Stimulated activated CD4-positive, alpha-beta T cell treated with anti-CD3 and anti-CD28 coated beads, Interleukin-1b, Interleukin-23, amount 100 ng/mL, for 1 hour (primary cell): ENCODE measurements around the gene SMARCA2.
A peak's percentile ranks its signal among the peaks of the same experiment; 100 is the strongest.

Experiments
- DNase-seq, 2 donors: peaks; one replicate each; pipeline ENCODE4 v3.0.0-alpha.2; 2020; ENCODE audit warnings: low read depth in 2 of 2

Gene SMARCA2

DNA sequence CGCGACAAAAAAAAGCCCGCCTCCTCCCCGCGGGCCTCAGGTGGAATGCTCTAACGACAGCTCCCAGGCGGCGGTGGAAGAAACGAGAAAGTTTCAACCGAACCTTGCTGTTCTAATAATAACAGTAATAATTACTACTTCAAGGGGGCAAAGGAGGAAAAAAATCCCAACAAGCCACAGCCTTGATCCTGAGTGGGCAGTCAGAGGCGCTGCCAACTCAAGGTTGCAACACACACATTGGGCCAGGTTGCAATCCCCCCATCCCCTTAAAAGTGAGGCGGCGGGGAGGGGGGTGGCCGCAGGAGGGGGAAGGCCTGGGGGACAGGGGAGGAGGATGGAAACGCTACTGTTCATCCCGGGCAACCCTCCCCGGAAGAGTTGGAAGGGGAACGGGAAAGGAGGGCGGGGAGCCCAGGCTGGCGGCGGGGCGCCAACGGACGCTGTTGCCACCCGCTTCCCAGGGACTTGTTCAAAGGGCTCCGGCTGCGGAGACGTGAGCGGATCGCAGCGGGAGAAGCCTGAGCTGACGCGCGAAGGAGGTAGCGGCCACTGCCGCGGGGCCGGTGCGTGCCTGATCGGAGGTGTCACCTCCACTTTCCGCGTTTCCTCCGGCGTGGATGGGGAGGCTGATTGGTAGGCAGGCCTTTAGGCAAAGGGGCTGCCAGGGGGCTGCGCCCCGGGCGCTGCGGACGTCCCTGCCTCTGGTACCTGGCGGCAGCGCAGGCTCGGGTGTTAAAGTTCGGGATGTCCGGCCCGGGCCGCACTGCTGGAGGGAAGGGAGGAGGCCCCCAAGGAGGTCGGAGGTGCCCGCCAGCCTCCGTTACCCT, 647 bp downstream of the SMARCA2 start:
- DNase-seq, result peak in 1 of 2 donors; percentile 18

DNA sequence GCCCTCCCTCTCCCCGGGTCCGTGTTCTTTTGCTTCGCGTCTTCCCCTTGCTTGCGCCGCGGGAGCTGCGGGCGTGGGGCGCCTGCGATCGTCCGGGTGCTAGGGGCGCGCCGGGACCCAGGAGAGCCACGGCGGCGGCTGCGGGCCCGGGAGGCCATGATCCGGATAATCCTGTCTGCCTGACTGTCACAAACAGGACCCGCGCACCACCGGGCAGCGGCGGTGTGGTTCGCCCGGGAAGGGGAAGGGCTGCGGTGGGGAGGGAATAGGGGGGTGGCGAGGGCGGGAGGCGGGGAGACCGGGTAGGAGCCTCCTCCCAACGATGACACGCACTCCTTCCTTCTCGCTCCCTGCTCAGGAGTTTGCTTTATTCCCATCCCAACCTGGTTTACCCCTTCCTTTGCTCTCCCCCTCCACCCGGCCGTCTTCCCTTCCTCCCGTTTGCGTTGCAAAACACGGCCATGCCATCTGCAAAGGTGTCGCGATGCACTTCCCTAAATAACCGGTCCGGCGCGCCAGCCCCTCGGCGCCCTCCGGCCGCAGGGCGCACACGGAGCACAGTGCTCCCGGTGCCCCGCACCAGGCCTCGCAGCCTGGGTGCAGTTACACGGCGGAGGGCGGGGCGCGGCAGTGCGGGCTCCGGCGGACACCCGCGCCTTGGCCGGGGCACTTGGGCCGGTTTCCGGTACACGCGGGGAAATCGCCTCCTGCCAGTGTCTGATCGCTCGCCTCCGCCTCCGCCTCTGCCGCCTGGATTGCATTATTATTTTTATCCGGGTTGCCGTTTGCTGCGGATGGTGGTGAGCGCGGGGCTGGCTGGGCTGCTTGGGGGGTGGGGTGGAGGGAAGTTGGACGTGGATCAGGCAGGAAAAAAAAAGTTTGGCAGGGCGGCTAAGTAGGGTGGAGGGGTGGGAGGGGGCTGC, 1.5 kb downstream of the SMARCA2 start:
- peak in 1 of 2 donors; percentile 33 for DNase-seq

DNA sequence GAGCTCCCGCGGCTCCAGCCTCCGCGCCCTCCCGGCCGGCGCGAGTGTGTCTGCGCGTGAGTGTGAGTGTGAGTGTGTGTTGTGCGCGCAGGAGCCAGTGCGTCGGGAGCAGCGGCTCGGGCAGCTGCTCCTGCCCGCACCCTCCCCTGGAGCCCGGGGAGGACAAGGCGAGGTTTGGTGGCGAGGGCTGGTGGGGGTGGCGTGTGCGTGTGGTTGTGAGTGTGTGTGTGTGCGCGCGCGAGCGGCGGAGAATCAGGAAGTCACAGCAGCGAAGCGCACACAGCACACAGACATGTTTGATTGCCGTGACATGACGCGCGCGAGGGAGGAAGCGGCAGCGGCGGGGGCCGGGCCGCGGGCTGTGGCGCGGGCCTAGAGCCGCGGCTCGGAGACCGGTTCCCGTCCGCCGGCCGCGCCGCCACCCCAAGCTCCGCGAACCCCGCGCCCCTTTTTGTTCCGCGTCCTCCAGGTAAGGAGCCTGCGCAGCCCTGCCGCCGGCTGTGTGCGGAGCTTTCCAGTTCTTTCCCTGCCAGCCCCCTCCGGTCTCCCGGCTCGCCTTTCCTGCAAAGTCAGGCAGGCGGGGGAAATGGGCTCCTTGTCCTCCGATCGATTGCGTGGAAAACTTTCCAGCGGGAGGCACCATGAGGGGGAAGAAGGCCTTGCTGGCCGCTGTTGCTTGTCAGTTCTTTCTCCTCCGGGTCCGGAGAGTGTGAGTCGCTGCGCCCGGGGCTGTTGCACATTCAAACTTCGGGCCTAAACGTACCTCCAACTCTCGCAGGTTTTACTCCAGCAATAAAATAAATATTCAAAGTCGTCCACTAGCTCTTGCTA, 2.4 kb downstream of the SMARCA2 start:
- peak; percentile 34 to 50 for DNase-seq

DNA sequence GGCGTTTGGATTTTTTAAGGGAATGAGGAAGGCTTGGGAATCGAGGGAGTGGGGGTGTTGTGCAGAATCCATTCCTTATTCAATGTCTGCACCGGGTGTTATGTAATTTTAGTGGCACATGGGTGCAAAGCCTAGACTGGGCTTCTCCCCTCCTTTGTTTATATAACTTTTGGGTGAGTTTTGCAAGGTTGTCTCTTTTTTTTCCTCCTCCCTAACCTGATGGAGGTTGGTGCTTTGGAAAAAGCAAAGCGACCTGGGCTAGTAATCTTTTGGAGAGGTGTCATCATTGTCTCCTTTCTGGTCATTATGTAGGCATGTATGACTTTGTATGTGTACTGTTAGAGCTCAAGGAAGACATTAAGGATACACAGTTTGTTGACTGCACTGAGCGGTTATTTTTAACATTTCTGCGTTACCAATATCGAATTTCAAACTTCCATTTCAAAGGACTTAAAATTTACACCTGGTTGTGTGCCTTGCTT, 3.1 kb downstream of the SMARCA2 start:
- no peak for DNase-seq

DNA sequence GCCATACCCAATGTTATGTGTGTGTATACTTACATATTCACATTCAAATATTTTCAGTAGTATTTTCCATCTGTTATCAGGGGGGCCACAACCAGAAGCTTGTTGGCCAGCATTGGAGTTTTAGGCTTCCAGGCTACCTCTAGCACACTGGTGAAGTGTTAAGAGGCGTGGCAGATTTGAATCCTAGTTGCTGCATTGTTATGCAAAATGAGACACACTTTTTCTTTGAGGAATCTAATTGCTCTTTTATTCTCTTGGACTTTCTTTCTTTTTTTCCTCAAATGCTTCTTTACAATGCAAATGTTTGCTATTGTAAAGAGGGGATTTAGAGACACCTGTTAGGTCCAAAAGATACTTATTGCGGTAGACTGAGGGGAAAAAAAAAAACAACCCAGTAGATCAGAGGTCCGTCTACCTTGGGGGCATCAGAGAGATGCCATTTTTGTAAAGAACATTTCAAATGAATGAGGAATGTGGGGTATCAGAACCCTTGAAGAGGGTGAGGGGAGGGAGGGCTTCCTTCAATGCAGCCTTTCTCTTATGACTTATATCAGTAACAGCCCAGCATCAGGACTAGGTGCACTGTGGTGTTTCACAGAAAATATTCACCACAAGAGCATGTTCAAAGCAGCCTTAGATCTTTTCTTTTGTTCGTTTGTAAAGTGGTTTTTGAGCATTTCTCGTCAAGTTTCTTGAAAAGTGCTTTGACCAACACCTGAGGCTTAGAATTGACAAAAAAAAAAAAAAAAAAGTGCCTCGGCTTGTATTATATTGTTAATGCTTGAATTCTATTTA, 3.8 kb downstream of the SMARCA2 start:
- no peak for DNase-seq

DNA sequence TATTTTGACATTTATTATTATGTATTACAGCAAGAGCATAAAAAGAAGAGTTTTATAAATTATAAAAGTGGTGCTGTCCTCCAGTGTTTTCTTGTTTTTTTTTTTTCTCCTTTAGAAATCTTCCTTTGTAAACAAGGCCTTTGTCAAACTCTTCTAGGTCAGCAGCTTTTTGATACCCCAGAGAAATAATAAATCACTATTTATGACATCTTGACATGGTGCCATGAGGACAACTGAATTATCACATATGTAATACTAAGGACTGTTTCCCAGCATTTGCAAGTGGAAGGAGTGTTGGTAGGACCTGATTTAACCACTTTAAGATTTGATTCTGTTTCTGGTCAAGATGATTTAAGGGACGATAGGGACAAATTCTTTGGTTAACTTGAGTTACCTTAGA, 4.6 kb downstream of the SMARCA2 start:
- no peak for DNase-seq

DNA sequence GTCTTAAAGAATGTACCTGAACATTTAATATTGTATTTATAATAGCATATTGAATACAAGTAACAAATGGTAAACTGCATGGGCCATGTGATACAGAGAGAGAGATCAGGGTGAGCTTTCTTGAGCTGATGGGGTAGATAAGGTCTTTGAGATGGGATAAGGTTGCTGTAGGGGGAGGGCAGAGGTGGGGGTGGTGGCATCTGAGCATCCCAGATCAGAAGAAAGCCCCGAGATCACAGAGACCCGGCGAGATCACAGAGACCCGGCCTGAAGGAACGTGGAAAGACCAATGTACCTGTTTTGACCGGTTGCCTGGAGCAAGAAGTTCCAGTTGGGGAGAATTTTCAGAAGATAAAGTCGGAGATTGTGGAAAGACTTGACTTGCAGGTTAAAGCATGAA, 6.6 kb downstream of the SMARCA2 start:
- no peak for DNase-seq

DNA sequence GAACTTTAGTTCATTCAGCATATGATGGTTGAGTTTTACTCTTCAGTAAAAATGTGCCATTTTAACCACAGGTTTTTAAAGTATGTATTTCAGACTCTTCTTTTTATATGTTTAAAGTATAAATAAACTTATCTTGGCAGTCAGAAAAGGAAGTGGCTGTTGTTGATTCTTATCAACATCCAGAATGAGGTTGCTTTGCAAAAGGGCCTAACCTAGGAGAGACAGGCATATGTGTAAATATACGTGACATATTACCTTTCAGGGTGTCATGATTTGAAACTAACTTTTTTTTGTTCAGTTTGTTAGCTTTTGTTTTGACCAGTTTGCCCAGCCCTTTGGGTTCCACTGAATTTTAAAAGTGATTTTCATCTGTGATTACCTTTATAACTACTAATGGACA, 7.4 kb downstream of the SMARCA2 start:
- DNase-seq, result no peak

DNA sequence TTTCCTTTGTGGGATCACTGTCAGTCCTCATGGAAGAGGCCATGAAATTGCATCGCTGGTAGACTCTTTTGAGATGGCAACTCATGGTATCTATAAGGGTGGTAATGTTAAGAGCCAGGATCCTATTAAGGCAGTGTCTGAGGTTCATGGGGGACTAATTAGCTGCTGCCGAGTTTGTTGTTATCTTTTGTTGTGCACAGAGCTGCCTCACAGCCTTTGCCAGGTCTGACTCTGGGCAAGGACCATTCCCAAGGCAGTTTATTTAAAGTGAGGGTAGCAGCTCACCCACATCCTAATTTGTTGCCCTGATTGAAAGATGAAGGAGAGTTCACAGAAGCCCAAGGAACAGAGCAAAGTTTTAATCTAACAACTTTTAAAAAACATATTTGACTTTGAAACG, 7.9 kb downstream of the SMARCA2 start:
- no peak for DNase-seq

DNA sequence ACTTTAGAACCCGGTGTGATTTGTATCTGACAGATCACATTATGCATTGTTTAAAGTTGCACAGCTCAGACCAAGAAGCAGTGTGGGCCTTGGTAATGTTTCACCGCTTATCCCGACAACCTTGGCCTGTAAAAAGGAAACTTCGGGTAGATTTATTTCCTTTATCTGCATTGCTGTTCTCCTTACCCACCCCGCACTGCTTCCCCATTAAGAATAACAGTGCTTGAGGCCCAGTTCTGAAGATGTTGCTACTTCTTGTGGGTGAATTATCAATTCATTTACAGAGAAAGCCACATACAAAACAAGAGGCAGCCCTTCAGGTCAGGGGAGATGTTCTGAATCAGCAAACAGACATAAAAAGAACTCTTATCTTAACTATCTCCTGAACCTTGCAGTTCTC, 8.4 kb downstream of the SMARCA2 start:
- no peak for DNase-seq

DNA sequence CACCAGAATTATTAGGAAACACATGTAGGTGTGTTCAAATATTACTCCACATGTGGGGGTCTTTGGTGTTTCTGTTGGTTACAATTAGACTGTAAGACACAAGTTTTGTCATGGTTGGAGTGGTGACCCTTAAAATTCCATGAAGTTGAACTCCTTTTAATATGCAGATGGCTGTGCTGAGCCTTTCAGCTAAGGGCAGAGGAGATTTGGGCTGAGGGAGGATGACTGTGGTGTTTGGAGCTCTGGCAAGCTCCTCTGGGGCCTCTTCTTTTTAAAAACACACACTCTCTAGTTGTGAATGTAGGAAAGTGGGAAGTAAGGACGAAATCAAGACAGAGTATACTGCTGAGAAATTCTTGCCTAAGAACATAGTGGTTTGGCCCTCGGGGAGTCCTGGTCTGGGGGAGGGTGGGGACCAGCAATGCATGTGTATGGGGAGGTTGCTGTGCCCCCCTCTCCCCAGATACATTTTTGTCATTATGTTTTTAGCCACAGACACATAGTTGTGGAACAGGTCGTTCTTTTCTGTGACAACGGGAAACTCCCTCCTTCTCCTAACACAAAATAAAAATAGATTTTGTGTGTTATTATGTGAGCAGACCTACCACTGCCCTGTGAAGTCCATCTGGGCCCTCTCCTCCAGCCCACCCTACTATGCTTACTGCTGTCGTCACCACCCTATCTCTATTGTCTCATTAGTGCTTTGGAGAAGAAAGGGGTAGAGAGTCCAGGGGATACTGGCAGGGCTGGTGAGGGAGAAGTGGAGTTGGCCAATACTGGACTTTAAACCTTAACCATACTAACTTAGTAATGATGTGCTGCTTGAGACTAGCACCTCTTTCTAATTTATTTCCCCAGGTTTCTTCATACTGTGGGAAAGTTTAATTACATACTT, 10.0 kb downstream of the SMARCA2 start:
- no peak for DNase-seq

DNA sequence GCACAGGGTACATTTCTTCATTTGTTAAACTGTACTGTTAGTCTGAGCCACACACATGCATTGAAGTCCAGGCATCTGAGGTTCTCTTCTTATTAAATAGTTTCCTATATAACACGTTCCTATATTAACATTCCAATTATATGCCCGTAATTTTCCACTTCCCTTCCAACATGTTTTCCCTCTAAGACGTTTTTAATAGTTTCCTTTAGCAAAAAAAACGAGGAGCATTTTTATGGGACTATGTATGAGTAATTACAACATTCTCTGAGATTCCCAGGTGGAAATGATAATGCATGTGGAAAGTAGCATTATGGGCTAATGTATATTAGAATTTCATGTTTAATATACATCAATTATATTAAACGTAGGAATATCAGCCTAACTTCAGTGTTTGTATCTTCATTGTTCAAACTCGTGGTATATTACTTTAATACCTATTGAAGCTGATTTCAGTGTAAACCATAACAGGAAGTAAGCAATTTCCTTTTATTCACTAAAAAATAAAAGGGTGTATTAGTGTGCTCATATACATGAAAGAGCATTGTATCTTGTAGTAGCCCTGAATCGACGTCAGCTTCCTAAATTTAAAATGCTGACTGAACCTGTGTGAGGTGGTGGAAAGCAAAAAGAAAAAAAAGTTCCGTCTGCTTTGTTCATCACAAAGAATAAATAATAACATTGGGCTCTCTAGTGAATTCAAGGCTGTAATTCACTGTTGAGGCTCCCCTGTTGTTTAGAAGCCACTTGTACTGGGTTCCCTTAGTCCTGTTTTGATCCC, 11.3 kb downstream of the SMARCA2 start:
- DNase-seq, result no peak

DNA sequence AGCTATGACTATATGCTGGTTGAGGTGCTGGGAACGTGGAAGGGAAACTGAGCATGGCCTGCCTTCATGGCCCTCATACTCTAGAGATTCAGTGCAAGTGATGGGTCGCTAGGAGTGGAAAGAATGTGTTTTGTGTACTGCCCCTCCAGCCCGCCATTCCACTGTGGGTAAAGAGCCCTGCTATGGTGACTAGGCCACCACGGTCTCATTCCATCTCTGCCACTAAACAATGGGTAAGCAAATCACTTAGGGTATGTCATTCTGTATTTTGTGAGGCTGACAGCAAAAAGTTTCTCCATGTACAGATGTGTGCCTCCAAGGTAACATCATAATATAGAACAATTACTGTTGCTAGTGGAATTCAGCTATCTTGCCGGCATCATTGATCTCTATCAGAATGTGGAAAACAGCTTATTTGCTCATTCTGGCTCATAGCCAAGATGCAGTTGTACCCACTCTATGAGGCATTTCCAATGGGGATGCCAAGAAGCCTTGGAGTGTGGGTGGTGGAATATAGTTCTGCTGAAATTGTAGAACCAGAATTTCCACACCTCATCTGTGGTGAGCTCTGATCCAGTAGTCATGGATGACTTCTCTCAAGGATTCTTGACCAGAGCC, 12.5 kb downstream of the SMARCA2 start:
- DNase-seq, result no peak

DNA sequence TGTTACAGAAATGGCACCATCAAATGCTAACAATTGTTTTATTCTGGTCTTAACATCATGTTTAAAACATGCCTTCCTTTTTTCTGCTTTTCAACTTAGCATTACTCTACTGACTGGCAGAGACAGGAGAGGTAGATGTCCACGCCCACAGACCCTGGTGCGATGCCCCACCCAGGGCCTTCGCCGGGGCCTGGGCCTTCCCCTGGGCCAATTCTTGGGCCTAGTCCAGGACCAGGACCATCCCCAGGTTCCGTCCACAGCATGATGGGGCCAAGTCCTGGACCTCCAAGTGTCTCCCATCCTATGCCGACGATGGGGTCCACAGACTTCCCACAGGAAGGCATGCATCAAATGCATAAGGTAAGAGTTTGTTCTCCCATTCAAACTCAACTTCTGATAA, 13.7 kb downstream of the SMARCA2 start:
- DNase-seq, result no peak

DNA sequence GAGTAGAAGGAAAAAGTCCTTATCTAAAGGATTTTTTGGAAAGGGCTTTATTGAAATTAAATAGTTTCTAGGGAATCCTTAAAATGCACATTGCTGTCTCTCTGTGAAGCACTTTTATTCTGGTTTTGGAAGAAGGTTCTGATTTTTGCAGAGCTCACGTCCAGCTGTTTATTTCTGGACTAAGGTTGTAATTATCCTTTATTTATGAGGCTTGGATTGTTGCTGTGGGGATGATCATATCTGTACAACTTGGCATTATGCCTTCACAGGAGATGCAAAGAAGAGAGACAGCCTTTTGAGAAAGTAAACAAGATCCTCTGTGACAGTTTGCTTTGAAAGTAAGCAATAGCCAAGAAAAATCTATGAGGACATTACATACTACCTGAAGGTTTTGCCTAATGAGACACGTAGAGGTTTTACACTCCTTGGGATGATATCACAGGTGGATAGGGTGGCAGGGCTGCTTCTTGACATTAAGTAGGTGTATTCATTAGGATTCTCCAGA, 14.6 kb downstream of the SMARCA2 start:
- no peak for DNase-seq

DNA sequence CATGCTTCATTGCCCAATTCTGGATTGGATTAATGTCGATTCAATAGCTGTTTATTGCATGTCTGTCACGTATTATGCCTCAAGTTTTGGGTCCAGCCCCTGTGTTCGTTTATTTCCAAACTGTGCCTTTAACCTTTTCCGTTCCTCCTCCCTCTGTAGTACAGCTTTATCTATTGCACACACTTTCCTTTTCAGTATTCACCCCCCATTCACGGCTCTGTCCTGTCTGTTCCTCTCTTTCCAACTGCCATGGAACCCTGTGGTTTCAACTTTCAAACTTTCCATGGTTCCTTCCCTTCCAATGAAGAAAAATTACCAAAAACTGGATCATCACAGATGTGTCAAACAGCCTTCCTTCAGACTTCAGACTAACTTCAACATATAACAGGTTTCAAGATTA, 17.1 kb downstream of the SMARCA2 start:
- DNase-seq, result no peak

DNA sequence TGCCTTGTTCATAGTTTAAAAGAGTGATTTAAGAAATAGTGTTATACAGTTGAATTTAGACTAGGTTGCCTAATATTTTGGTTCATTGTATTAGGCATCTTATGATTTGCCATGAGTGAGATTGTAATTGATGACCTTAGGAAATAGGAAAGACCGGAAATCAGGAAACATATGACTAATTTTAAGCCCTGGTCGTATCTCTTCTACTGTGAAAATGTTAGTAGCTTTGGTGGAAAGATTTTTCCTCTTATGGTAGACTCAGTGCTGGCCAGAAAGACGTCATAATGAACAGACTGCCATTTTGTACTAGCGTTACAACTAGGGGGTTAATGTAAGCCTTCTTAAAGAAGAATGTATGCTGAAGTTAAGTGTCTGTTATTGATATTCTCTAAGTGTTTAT, 21.7 kb downstream of the SMARCA2 start:
- DNase-seq, result no peak
